Liver (tissue), 9 donors: ENCODE measurements around the gene XDH. TPM values are rescaled to one million over a fixed set of nuclear protein-coding genes. Genes with fewer than 3 reads are reported as not detected.

Experiments
- DNase-seq: peaks from one replicate; pipeline ENCODE4 v3.0.0-alpha.2; 2017; ENCODE audit warnings: low spot score
- H3K27ac ChIP-seq, 2 donors: one replicate each; pipeline ENCODE4 v1.7.0; 2013; ENCODE audit warnings: inconsistent platforms in 2 of 2, low read length in 2 of 2, control low read depth in 1 of 2, low read depth in 1 of 2, mild to moderate bottlenecking in 1 of 2
- H3K27me3 ChIP-seq, 4 donors: one replicate each; pipeline versions ENCODE4 v1.6.1 to v1.7.0; 2013; ENCODE audit warnings: low read length in 3 of 4, inconsistent platforms in 1 of 4, mild to moderate bottlenecking in 1 of 4, moderate library complexity in 1 of 4; ENCODE audit not compliant: control insufficient read depth in 4 of 4, insufficient read depth in 4 of 4
- H3K36me3 ChIP-seq, 4 donors: one replicate each; pipeline versions ENCODE4 v1.6.1 to v1.7.0; 2013; ENCODE audit warnings: low read length in 3 of 4, mild to moderate bottlenecking in 3 of 4, low read depth in 1 of 4, moderate library complexity in 1 of 4; ENCODE audit not compliant: control insufficient read depth in 4 of 4, insufficient read depth in 3 of 4
- H3K4me1 ChIP-seq, 4 donors: one replicate each; pipeline versions ENCODE4 v1.6.1 to v1.7.0; 2013; ENCODE audit warnings: low read length in 3 of 4, mild to moderate bottlenecking in 3 of 4, moderate library complexity in 1 of 4; ENCODE audit not compliant: control insufficient read depth in 4 of 4, insufficient read depth in 4 of 4
- H3K4me3 ChIP-seq, 3 donors: one replicate each; pipeline versions ENCODE4 v1.6.1 to v1.7.0; 2013; ENCODE audit warnings: low read length in 3 of 3, control low read depth in 1 of 3, low read depth in 1 of 3, mild to moderate bottlenecking in 1 of 3
- H3K9ac ChIP-seq, 2 donors: one replicate each; pipeline ENCODE4 v1.7.0; 2013; ENCODE audit warnings: low read length in 2 of 2, mild to moderate bottlenecking in 2 of 2, moderate library complexity in 2 of 2, control low read depth in 1 of 2, low read depth in 1 of 2
- H3K9me3 ChIP-seq, 4 donors: one replicate each; pipeline versions ENCODE4 v1.6.1 to v1.7.0; 2013; ENCODE audit warnings: low read length in 3 of 4; ENCODE audit not compliant: control insufficient read depth in 4 of 4
- EGR1 ChIP-seq, 2 donors: IDR thresholded peaks; 2 replicates each; pipeline ENCODE4 v1.6.1; 2016 to 2018; ENCODE audit warnings: antibody characterized with exemption in 2 of 2, low read depth in 2 of 2
- FOXA1 ChIP-seq: IDR thresholded peaks from 2 replicates; pipeline ENCODE4 v1.6.1; 2016; ENCODE audit warnings: antibody characterized with exemption
- GABPA ChIP-seq, 2 donors: IDR thresholded peaks in 1 of 2; conservative IDR thresholded peaks in 1 of 2; 2 replicates each; pipeline ENCODE4 v1.6.1; 2016; ENCODE audit warnings: antibody characterized with exemption in 2 of 2, mild to moderate bottlenecking in 1 of 2, moderate library complexity in 1 of 2
- HNF4A ChIP-seq, 2 donors: conservative IDR thresholded peaks; 2 replicates each; pipeline ENCODE4 v1.6.1; 2016; ENCODE audit warnings: antibody characterized with exemption in 2 of 2, mild to moderate bottlenecking in 2 of 2
- HNF4G ChIP-seq: IDR thresholded peaks from 2 replicates; pipeline ENCODE4 v1.6.1; 2016; ENCODE audit warnings: antibody characterized with exemption
- JUND ChIP-seq, 2 donors: IDR thresholded peaks; 2 replicates each; pipeline ENCODE4 v1.6.1; 2016; ENCODE audit warnings: antibody characterized with exemption in 2 of 2
- NR2F2 ChIP-seq: IDR thresholded peaks from 2 replicates; pipeline ENCODE4 v1.6.1; 2016; ENCODE audit warnings: antibody characterized with exemption
- RAD21 ChIP-seq, 2 donors: IDR thresholded peaks; 2 replicates each; pipeline ENCODE4 v1.6.1; 2016; ENCODE audit warnings: antibody characterized with exemption in 2 of 2, mild to moderate bottlenecking in 2 of 2
- RXRA ChIP-seq, 2 donors: IDR thresholded peaks; 2 replicates each; pipeline ENCODE4 v1.6.1; 2017 to 2018; ENCODE audit warnings: antibody characterized with exemption in 2 of 2, mild to moderate bottlenecking in 1 of 2
- YY1 ChIP-seq: IDR thresholded peaks from 2 replicates; pipeline ENCODE4 v1.6.1; 2016; ENCODE audit warnings: antibody characterized with exemption, mild to moderate bottlenecking
- ZBTB33 ChIP-seq: IDR thresholded peaks from 2 replicates; pipeline ENCODE4 v1.6.1; 2016; ENCODE audit warnings: antibody characterized with exemption
- WGBS: extraction: QIAGEN DNeasy Blood & Tissue Kit; methylation state at CpG from one replicate; pipeline ENCODE4 v1.1.7; 2013; 5-methylcytosine and 5-hydroxymethylcytosine counted together
- polyA plus RNA-seq, 2 donors: library from polyadenylated mRNA; stranded (reverse) in 1 of 2; unstranded in 1 of 2; fragments of 200-250 nt in 1 of 2; fragments of >200 nt in 1 of 2; fragmentation: Nextera tagmentation in 1 of 2; extraction: Ambion mirVana in 1 of 2; gene quantifications; one replicate each; pipeline versions ENCODE4 v1.2.1 to v1.2.3, GENCODE V29; 2013 to 2015
- total RNA-seq, 2 donors: library from RNA; depleted of rRNA; stranded (reverse); fragments of >200 nt; gene quantifications; one replicate each; pipeline ENCODE4 v1.2.3, GENCODE V29; 2014
- TF ChIP-seq, protein P1 (sequence below): fragments of 150-350 bp; IDR thresholded peaks from 2 replicates; pipeline ENCODE4 v1.5.1; 2017; ENCODE audit warnings: improper control_type of control experiment, low read depth, low read length; ENCODE audit not compliant: missing input control
- TF ChIP-seq, protein P2 (sequence below): IDR thresholded peaks from 2 replicates; pipeline ENCODE4 v1.6.1; 2016; ENCODE audit warnings: antibody characterized with exemption, mild to moderate bottlenecking
- TF ChIP-seq, protein P3 (sequence below): IDR thresholded peaks from 2 replicates; pipeline ENCODE4 v1.6.1; 2016; ENCODE audit warnings: antibody characterized with exemption
- TF ChIP-seq, protein P4 (sequence below): IDR thresholded peaks from 2 replicates; pipeline ENCODE4 v1.6.1; 2016; ENCODE audit warnings: antibody characterized with exemption
- donor health status: healthy.
- donor health status: healthy.
- donor health status: healthy.
- donor health status: healthy.
- donor health status: healthy.

Gene XDH
- total and polyA plus RNA-seq, 4 donors, result 6.8 to 76.6 (median 12.0) TPM

GRCh38 chr2:31317396-31317795 is 97.1 kb downstream of the XDH start (continued):
- TF ChIP-seq RAD21 (IDR thresholded peaks at IDR 0.05) (no peak), FOXA1 (no peak), JUND (IDR thresholded peaks at IDR 0.05) (no peak)
- TF ChIP-seq, protein P1, sequence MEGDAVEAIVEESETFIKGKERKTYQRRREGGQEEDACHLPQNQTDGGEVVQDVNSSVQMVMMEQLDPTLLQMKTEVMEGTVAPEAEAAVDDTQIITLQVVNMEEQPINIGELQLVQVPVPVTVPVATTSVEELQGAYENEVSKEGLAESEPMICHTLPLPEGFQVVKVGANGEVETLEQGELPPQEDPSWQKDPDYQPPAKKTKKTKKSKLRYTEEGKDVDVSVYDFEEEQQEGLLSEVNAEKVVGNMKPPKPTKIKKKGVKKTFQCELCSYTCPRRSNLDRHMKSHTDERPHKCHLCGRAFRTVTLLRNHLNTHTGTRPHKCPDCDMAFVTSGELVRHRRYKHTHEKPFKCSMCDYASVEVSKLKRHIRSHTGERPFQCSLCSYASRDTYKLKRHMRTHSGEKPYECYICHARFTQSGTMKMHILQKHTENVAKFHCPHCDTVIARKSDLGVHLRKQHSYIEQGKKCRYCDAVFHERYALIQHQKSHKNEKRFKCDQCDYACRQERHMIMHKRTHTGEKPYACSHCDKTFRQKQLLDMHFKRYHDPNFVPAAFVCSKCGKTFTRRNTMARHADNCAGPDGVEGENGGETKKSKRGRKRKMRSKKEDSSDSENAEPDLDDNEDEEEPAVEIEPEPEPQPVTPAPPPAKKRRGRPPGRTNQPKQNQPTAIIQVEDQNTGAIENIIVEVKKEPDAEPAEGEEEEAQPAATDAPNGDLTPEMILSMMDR, result no peak

GRCh38 chr2:31314761-31315160 is 99.8 kb downstream of the XDH start:
- no peaks in the 10 kb centered on the region for H3K27me3 ChIP-seq
- TF ChIP-seq, protein P1, result no peak
- TF ChIP-seq GABPA (IDR thresholded peaks at IDR 0.05 in 1 of 2, conservative IDR thresholded peaks at IDR 0.05 in 1 of 2) (no peak), RAD21 (IDR thresholded peaks at IDR 0.05) (no peak), YY1 (no peak)
- H3K4me1 ChIP-seq, result no peaks in the 10 kb centered on the region
- WGBS, result 95% methylated on average over 2 of the region's 2 CpGs
- no peak for DNase-seq
- H3K4me3 ChIP-seq, result peak overlapping the region in 1 of 3 donors; percentile 42
- no peak overlapping the region for H3K27ac ChIP-seq
- H3K9ac ChIP-seq, result no peak overlapping the region
- no peaks in the 10 kb centered on the region for H3K36me3 ChIP-seq
- H3K9me3 ChIP-seq, result peaks cover 0 to 2% (median 0%) of the 10 kb centered on the region in 4 donors

GRCh38 chr2:31312898-31313297 is 101.6 kb downstream of the XDH start:
- H3K27ac ChIP-seq, result no peak overlapping the region
- no peak for DNase-seq
- H3K36me3 ChIP-seq, result no peaks in the 10 kb centered on the region
- WGBS, result 96% methylated on average over 3 of the region's 3 CpGs
- no peak overlapping the region for H3K4me3 ChIP-seq
- no peak for TF ChIP-seq YY1
- TF ChIP-seq FOXA1, result no peak
- no peak for TF ChIP-seq GABPA (IDR thresholded peaks at IDR 0.05 in 1 of 2, conservative IDR thresholded peaks at IDR 0.05 in 1 of 2)
- TF ChIP-seq, protein P2, sequence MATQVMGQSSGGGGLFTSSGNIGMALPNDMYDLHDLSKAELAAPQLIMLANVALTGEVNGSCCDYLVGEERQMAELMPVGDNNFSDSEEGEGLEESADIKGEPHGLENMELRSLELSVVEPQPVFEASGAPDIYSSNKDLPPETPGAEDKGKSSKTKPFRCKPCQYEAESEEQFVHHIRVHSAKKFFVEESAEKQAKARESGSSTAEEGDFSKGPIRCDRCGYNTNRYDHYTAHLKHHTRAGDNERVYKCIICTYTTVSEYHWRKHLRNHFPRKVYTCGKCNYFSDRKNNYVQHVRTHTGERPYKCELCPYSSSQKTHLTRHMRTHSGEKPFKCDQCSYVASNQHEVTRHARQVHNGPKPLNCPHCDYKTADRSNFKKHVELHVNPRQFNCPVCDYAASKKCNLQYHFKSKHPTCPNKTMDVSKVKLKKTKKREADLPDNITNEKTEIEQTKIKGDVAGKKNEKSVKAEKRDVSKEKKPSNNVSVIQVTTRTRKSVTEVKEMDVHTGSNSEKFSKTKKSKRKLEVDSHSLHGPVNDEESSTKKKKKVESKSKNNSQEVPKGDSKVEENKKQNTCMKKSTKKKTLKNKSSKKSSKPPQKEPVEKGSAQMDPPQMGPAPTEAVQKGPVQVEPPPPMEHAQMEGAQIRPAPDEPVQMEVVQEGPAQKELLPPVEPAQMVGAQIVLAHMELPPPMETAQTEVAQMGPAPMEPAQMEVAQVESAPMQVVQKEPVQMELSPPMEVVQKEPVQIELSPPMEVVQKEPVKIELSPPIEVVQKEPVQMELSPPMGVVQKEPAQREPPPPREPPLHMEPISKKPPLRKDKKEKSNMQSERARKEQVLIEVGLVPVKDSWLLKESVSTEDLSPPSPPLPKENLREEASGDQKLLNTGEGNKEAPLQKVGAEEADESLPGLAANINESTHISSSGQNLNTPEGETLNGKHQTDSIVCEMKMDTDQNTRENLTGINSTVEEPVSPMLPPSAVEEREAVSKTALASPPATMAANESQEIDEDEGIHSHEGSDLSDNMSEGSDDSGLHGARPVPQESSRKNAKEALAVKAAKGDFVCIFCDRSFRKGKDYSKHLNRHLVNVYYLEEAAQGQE, result no peak
- TF ChIP-seq HNF4G, result no peak
- no peak for TF ChIP-seq RAD21 (IDR thresholded peaks at IDR 0.05)
- no peak for TF ChIP-seq ZBTB33
- TF ChIP-seq, protein P3, sequence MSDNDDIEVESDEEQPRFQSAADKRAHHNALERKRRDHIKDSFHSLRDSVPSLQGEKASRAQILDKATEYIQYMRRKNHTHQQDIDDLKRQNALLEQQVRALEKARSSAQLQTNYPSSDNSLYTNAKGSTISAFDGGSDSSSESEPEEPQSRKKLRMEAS, result no peak
- TF ChIP-seq EGR1 (IDR thresholded peaks at IDR 0.05; ENCODE audit: low read depth in 2 of 2), result no peak
- no peak for TF ChIP-seq HNF4A (conservative IDR thresholded peaks at IDR 0.05)
- TF ChIP-seq NR2F2, result no peak
- TF ChIP-seq, protein P4, sequence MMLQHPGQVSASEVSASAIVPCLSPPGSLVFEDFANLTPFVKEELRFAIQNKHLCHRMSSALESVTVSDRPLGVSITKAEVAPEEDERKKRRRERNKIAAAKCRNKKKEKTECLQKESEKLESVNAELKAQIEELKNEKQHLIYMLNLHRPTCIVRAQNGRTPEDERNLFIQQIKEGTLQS, result no peak
- no peak for TF ChIP-seq JUND (IDR thresholded peaks at IDR 0.05)
- no peak for TF ChIP-seq RXRA (IDR thresholded peaks at IDR 0.05)
- no peaks in the 10 kb centered on the region for H3K4me1 ChIP-seq
- no peak overlapping the region for H3K9ac ChIP-seq
- H3K9me3 ChIP-seq, result peaks cover 0 to 5% (median 0%) of the 10 kb centered on the region in 4 donors
- no peaks in the 10 kb centered on the region for H3K27me3 ChIP-seq
